HG03460 (cell line): ENCODE results near the gene ENKD1.

Experiments used
- ATAC-seq: cut with Tn5 transposase; IDR thresholded peaks from one replicate; pipeline ENCODE4 v1.9.1; 2021; ENCODE audit not compliant: unreplicated experiment

Gene ENKD1

DNA sequence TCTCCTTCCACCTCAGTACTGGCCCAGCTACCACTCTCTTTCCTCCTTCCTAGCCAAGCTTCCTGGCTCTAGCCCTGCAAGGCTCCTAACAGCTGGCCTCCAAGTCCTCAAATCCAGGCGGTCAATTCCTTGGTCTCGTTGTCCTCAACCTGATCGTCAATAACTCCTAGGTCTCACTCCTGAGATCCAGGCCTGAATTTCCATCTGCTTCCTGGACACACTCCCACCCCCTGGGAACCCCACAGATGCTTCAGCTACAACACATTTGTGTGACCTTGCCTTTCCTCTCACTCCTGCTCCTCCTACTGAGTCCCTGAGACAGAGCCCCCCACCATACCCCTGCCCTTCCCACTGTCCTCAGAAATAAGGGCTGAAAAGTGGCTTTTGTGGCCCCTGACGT is 2.3 kb downstream of the ENKD1 start:
- ATAC-seq: no peak

DNA sequence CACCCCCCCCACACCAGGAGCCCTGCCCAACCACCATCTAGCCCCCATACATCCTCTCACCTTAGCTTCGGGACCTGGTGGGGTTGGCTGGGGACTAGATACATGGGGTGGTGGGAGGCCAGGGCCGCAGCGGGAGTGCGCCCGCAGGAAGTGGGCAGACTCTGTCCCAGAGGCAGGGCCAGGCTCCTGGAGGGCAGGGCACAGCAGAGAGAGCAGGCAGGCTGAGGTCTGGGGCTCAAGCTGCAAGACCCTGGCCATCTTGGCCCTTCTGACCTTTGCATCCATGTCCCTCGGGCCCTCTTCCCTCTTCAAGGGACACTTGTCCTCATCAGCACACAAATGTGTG is 2.7 kb downstream of the ENKD1 start:
- no peak for ATAC-seq

DNA sequence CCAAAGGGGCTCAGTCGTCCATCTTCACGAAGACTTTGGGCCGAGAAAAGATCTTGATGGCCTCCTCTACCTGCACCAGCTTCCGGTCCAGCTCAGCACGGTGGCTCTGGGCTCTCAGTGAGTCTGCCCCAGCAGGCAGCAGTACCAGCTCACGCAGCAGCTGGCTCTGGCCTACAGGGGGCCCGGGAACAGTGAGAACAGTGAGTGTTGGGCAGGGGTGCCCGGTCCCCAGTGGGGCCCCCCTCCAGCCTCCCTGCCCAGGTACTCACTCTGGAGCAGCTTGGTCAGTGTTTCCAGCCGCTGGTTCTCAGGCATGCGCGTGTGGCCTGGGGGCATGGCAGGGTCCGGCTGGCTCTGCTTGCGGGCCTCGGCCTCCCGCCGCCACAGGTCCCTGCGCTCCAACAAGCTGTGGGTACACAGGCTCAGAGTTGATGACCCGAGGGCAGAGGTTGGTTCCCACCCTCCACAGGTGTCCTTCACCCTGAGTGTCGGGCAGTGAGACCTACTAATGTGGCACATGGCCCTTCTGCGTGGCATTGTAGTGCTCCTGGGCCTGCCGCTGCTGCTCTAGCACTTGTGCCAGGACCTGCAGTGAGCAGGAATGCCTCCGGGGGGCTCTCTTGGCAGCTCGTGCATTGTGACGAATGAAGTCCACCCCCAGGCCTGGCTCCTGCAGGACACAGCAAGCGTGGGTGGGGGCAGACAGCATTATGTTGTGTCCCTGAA is 3.2 kb downstream of the ENKD1 start:
- no peak for ATAC-seq

DNA sequence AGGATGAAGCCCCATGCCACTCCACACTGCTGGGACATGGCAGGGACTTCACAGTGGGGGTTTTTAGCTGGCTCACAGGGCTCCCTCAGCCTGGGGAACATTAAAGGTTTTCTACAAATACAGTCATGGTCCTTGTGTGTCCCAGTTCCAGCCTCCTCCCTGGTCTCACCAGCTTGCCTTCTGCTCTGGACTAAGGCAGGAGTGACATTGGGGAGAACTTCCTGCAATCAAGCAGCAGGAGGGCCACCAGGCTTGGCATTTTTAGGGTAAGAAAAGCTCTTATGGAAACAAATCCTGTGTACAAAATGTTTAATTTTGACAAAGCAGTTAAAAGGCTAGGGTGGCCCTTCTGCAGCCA is 3.9 kb downstream of the ENKD1 start:
- ATAC-seq: no peak

DNA sequence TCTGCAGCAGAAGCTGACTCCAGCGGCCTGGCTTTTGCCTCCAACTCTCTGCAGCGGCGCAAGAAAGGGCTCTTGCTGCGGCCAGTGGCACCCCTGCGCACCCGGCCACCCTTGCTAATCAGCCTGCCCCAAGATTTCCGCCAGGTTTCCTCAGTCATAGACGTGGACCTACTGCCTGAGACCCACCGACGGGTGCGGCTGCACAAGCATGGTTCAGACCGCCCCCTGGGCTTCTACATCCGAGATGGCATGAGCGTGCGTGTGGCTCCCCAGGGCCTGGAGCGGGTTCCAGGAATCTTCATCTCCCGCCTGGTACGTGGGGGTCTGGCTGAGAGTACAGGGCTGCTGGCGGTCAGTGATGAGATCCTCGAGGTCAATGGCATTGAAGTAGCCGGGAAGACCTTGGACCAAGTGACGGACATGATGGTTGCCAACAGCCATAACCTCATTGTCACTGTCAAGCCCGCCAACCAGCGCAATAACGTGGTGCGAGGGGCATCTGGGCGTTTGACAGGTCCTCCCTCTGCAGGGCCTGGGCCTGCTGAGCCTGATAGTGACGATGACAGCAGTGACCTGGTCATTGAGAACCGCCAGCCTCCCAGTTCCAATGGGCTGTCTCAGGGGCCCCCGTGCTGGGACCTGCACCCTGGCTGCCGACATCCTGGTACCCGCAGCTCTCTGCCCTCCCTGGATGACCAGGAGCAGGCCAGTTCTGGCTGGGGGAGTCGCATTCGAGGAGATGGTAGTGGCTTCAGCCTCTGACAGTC is 4.5 kb downstream of the ENKD1 start:
- ATAC-seq: no peak

DNA sequence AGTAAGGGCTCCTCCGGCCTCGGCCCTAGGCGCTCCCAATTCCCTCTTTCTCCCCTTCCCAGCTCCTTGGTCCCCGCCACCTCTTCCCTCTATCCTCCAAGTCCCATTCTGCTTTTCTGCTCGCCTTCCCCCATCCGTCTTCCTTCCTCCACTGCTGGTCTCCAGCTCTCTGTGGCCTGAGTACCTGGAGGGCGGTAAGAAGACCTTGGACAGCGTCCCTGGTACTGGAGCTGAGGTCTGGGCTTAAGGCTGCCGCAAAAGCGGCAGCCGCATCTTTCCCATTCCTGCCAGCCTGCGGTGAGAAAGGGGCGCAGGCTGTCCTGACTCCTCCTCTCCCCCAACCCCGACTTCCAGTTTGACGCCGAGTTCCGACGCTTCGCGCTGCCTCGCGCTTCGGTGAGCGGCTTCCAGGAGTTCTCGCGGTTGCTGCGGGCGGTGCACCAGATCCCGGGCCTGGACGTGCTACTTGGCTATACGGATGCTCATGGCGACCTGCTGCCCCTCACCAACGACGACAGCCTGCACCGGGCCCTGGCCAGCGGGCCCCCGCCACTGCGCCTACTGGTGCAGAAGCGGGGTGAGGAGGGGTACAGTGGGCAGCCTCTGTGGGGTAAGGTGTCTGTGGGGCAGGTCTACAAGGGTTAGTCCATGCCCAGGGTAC is 5.3 kb downstream of the ENKD1 start:
- no peak for ATAC-seq

DNA sequence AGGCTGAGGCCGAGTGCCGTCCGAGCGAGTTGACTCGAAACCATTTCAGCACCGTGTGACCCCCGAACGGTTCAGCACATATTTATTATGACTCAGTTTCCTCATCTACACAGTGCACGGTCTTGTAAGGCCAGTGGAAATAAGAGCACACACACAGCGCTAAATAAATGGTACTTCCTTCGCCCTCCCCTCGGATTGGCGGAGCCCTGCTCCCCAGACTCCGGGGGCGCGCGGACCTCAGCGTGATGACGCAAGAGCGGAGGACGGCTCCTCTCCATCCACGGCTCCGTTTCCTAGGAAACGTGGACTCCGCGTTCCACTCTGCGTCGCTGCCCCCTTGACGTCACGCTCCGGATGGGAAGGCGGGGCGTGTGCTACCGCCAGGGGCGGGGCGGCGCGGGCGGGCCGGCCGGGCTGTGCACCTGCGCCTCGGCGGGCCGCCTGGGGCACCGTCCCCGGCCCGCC is 6.0 kb downstream of the ENKD1 start, which contains the start of gene PARD6A:
TSS of gene PARD6A (plus strand) at position 397 of the 465 bp plus-strand sequence. CDS start 79 bp downstream, outside the sequence.
- ATAC-seq: peak; percentile 70

DNA sequence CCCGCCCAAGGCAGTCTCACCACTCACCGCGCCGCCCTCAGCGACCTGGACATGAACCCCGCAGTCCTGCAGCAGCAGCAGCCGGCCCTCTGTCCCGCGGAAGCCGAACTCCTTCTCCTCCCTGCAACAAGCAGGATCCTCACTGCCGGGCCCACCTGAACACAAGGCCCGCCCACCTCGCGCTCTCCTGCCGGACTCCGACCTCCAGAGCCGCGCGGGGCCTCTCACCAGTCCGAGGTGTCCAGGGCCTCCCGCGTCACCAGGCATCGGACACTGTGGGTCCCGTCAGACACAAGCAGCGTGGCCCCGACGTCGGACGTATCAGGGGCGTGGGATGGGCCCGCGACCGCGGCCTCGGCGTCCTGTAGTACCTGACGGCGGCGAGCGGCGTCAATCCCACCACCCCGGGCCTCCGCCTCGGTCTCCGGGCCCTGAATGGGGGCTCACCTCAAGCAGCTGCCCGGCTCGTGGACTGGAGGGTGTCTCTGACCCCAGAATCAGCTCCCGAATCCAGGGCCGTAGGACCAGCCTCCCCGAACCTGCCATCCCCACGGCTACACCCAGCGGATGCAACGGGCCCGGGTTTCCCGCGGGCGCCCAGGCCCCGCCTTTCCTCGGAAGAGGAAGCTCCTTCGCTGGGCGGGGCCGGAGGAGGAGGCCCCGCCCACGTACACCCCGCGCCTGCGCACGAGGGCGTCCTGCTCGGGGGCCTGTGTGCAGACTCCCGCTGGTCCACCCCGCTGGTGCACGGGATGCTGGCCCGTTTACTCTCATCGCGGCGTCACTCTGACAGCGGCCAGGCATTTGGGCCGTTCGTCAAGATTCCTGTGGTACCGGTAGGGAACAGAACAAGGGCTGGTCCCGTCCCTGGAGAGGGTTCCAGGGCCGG is 6.6 kb downstream of the ENKD1 start, which contains the start of gene ACD:
TSS of gene ACD (minus strand) at position 586 of the 889 bp plus-strand sequence. CDS start at position 546, 40 bp downstream.
- peak; percentile 48 for ATAC-seq

DNA sequence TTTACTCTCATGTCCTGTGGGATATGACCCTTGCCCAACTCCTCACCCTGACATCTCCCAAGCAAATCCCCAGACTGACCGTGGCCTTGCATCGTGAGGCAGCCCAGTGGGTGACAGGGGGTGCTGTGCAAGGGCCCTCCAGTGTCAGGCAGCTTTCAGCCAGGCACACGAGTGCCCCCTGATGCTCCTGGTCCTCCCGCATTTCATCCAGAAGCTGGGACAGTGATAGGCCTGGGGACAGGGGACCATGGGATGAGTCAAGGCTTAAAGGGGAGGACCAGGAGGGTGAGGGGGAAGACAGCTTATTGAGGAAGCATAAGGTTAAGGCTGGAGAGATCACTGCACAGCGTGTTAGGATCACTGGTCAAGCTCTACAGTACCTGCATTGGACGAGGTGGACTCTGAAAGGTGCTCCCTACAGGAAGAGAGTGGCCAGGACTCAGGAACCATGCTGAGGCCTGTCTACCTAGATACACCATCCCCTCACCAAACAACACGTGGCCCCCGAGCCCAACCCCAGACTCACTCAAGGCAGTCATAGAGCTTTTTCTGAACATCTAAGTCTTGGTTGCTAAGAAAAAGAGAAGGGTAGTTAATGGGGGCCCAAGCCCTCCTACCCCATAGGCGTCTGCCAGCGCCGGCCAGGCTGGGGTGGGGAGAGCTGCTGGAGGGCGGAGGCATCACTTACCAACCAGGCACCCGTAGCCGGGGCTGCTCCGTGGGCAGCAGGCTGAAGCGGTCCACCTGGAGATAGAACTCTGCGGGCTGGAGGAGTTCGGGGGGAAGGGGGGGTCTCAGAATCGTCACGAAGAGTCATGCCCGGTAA is 7.5 kb downstream of the ENKD1 start:
- no peak for ATAC-seq

DNA sequence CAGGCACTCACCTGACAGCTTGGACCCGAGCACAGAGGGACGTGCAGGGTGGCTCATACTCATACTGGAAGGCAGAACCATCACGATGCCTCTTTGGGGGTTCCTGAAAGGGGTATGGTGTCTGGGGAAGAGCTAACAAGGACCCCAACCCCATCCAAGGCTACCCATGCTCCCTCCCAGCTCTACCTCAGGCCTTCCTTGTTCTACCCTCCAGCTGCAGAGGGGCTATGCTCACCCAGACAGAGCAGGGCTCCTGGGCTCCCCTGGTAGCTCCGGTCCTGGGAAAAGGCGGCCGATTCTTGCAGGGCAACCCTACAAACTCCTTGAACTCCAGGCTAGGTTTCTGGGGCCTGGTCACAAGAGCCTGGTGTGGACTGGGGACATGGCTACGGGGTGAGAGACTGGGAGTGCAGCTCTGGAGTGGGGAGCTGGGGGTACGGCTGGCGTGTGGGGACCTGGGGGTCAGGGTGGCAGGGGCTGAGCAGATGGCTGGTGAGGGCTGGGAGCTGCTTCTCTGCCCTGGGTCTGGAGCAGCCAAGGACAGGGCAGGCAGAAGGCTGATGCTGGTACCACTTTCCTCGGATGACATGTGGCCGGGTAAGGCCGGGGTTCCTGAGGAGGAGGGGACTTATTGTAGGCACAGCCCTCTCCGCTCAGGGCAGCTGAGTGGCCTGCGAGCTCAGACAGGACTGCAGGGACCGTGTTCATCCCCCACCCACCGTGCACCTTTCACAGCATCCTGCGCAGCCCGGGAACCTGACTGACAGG is 8.6 kb downstream of the ENKD1 start:
- no peak for ATAC-seq

DNA sequence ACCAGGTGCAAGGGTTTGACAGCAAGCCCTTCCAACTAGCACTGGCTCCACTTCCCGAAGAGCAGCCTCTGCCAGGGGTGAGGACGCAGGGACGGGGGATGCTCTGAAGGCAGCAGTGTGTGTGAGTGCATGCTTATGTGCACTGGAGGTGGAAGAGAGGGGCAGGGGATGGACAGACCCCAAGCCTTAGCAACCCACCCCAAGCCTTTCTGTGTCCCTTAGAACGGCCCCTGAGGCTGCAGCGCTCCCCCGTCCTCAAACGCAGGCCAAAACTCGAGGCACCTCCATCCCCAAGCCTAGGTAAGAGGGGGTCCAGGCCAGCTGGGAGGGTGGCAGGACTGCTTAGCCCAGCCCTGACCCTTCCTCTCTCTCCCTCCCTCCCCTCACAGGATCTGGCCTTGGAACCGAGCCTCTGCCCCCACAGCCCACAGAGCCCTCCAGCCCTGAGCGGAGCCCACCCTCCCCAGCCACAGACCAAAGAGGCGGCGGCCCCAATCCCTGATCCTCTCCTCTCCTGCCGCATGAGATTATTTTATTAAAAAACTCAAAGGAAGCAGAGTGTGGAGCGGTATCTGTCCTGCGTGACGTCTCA is 9.4 kb downstream of the ENKD1 start:
- ATAC-seq: no peak

DNA sequence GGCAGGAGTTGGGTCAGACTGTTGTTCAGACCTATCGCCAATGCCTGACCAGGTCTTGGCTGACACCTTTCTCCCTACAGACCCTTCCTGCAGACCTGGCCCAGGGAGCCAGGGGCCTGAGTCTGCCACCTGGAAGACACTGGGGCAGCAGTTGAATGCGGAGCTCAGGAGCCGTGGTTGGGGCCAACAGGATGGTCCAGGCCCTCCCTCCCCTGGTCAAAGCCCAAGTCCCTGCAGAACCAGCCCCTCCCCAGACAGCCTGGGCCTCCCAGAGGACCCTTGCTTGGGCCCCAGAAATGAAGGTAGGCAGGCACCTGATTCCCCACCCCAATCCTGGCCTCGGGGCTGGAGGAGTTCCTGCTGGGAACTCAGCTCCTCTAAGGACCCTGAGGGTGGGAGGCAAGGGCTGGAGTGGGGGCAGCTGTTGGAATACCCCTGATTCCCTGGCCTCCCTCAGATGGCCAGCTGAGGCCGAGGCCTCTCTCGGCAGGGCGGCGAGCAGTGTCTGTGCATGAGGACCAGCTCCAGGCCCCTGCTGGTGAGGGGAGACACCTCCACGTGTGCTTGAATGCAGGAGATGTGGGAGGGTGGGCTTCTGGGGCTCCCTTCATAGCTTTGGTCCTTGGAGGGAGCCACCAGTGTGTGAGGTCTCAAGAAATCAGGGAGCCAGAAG is 10.1 kb downstream of the ENKD1 start:
- no peak for ATAC-seq

DNA sequence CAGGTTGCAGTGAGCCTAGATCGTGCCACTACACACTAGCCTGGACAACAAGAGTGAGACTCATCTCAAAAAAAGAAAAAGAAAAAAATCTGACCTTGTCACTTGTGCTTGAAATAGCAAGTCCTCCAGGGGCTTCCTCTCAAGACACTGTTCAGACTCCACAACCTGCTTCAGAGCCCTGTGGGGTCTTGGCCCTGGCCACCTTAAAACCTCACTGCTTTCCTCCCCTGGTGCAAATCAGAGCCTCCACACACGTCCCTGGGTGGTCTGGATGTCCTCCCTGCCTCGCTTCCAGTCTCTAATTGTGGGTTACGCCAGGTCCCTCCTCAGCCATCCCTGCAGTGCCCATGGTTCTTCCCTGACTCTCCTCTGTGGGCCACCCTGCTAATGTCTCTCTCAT is 11.2 kb downstream of the ENKD1 start:
- no peak for ATAC-seq

DNA sequence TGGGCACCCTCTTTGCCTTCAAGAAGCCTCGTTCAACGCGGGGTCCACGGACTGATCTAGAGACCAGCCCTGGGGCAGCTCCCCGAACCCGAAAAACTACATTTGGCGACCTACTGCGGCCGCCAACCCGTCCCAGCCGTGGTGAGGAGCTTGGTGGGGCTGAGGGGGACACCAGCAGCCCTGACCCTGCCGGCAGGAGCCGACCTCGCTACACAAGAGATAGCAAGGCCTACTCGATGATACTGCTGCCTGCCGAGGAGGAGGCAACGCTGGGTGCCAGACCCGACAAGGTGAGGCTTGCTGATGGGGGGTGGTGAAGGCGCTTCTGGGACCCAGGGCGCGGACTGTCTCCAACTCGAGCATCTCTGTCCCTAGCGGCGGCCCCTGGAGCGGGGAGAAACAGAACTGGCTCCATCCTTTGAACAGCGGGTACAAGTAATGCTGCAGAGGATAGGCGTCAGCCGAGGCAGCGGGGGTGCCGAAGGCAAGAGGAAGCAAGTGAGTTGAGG is 12.1 kb downstream of the ENKD1 start:
- ATAC-seq: no peak

DNA sequence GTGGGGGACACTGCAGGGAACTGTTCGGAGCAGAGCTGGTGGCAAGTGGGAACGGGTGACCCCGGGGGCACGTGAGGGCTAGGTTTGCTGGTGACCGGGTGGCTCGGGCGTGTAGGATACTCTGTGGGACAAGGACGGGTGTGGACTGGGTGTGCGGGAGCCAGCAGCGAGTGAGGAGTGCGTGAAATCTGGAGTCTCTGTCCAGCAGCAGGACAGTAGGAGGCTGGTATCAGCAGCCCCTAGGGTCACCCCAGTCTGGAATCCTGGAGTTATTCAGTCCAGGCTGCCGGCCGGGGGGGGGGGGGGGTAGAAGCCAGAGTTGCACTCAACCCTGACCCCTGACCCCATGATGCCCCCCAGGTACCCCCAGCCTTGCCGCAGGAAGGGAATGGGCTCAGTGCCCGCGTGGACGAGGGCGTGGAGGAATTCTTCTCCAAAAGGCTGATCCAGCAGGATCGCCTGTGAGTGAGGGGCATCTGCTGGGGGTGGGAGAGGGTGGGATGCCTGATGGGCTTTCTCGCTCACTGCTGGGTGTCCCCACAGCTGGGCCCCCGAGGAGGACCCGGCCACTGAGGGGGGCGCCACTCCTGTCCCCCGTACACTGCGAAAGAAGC is 12.7 kb downstream of the ENKD1 start:
- ATAC-seq: no peak

DNA sequence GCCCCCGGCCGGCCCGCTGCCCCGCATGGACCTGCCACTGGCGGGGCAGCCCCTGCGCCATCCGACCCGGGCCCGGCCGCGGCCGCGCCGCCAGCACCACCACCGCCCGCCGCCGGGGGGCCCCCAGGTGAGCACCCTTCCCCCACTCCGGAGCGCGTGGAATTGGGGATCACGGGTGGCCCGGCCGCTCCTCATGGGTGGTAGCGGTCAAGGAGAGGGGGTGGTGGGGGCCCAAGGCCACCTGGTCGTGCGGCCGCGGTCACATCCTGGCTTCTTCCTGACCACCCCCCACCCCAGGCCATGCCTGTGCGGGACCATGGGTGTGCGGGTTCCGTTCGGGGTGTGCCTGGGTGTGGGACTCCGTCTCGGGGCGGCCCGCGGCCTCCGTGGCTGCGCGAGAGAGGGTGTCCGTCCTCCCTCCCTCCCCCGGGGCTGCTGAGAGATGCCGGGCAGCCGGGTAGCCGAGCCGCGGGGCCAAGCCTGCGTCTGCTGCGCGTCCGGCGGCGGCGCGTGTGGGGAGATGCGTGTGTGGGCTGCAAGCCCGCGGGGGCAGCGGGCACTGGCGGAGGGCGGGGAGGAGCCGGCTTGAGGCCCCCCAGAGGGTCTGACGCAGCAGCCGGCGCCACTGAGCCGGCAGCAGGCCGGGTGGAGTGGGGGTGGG is 13.3 kb downstream of the ENKD1 start:
- no peak for ATAC-seq

DNA sequence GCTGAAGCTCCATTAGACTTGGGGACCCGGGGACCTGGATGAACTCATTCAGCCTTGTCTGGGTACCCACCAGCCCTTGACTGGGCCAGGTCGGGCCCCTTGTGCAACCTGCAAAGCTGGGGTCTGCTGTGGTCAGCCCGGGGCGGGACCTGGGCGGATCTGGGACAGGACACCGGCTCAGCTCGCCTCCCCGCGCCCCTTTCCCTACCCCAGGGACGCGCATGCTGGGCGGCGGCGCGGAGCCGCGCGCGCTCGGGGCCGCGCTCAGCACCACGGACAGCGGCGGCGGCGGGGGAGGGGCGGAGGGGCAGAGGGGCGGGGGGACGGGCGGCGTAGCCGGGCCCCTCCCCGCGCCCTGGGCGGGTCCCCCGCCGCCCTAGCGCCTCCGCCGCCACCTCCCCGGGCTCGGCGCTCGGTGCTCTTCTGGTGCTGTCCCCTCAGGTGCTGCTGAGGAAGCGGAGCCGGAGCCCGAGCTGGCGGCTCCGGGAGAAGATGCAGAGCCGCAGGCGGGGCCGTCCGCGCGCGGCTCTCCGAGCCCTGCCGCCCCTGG is 13.9 kb downstream of the ENKD1 start:
- ATAC-seq: no peak
